Gastrocnemius medialis (tissue), 4 donors: ENCODE measurements around the gene YPEL1.

Experiments
- CTCF ChIP-seq, 5 experiments: fragments of 450-650 bp in 3 of 5; fragments of 200-600 bp in 2 of 5; sonication (generic) in 2 of 5; IDR thresholded peaks in 4 of 5; conservative IDR thresholded peaks in 1 of 5; 1 replicate in 4 of 5; 2 replicates in 1 of 5; pipeline ENCODE4 v1.5.1; 2016 to 2019; ENCODE audit warnings: antibody characterized with exemption in 5 of 5, mild to moderate bottlenecking in 3 of 5, moderate library complexity in 3 of 5
- POLR2A ChIP-seq, 2 donors: fragments of 450-650 bp; IDR thresholded peaks; one replicate each; pipeline ENCODE4 v1.6.1; 2017; ENCODE audit warnings: antibody characterized with exemption in 2 of 2, mild to moderate bottlenecking in 2 of 2, moderate library complexity in 2 of 2

- TF ChIP-seq CTCF (IDR thresholded peaks at IDR 0.05 in 4 of 5, conservative IDR thresholded peaks at IDR 0.05 in 1 of 5) = no peak
- no peak for TF ChIP-seq POLR2A (IDR thresholded peaks at IDR 0.05)
These were observed 6.2 kb upstream of the YPEL1 start for GRCh38 chr22:21741790-21742189.
